ENCODE results near the gene ENOSF1. TPM values are rescaled to one million over a fixed set of nuclear protein-coding genes. Genes with fewer than 3 reads are reported as not detected.

ENOSF1 gene
- total RNA-seq, 2 experiments from 2014 or later = 37.8 to 40.1 TPM

DNA sequence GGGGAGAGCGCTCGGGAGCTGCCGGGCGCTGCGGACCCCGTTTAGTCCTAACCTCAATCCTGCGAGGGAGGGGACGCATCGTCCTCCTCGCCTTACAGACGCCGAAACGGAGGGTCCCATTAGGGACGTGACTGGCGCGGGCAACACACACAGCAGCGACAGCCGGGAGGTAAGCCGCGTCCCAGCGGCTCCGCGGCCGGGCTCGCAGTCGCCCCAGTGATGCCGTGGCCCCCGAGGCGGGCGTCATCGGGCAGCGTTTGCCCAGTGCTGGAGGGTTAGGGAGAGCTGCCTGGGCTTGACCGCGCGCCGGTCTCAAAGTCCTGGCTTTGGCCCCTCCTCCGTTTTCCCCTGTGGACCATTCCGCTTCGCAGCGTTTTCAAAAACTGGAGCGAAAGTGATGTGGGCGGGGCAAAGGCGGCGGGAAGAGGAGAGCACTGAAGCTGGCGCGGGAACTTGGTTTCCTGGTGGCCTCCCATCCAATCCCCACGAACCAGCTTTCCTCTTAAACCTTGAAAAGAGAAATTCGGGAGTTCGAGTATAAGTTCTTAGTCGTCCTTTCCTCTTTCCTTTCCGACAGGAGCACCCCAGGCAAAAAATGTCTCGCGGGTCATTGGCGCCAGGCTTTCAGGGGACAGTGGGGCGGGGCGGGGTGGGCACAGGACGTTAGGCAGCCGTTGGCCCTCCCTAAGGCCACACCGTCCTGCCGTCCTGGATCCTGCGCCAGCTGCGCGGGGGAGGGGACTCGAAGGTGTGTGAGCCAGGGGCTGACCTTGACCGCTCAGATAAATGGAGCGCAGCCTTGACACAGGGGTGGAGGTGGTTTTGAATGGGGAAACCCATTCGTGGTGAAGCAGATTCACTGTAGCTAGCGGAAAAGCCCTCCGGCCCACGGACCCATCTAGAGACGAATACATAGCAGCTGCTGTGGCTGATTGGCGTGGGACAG lies 54.2 kb downstream of the ENOSF1 start:
- intact Hi-C loops (cut with DNase I, micrococcal nuclease) = no loop called here
- Histone ChIP-seq H3K4me3 (ENCODE audit: low read length) (peak overlapping the region; percentile 62), H3K27ac (ENCODE audit: low read depth in 1 of 2, low read length in 2 of 2) (no peak overlapping the region), H3K4me1 (ENCODE audit: insufficient read depth, low read length) (peaks cover 22% of the 10 kb centered on the region), H3K9me3 (ENCODE audit: control insufficient read depth in 1 of 2, insufficient read depth in 1 of 2, low read length in 2 of 2) (peaks cover 0 to 14% of the 10 kb centered on the region in 2 experiments), H3K36me3 (ENCODE audit: insufficient read depth, low read length) (no peaks in the 10 kb centered on the region), H3K27me3 (ENCODE audit: control insufficient read depth in 1 of 2, insufficient read depth in 2 of 2, low read length in 2 of 2) (peaks cover 3 to 13% of the 10 kb centered on the region in 2 experiments)
- Mint-ChIP-seq H3K27ac (no peak overlapping the region), H3K36me3 (ENCODE audit: low read depth) (no peaks in the 10 kb centered on the region), H3K4me1 (ENCODE audit: low read depth) (peaks cover 11% of the 10 kb centered on the region), H3K4me3 (peak overlapping the region; percentile 87), H3K9me3 (peaks cover 2% of the 10 kb centered on the region), H3K27me3 (peaks cover 51% of the 10 kb centered on the region)
- peak in 9 of 14 experiments; percentile 13 to 65 (median 49) for DNase-seq
- TF ChIP-seq, protein P1, sequence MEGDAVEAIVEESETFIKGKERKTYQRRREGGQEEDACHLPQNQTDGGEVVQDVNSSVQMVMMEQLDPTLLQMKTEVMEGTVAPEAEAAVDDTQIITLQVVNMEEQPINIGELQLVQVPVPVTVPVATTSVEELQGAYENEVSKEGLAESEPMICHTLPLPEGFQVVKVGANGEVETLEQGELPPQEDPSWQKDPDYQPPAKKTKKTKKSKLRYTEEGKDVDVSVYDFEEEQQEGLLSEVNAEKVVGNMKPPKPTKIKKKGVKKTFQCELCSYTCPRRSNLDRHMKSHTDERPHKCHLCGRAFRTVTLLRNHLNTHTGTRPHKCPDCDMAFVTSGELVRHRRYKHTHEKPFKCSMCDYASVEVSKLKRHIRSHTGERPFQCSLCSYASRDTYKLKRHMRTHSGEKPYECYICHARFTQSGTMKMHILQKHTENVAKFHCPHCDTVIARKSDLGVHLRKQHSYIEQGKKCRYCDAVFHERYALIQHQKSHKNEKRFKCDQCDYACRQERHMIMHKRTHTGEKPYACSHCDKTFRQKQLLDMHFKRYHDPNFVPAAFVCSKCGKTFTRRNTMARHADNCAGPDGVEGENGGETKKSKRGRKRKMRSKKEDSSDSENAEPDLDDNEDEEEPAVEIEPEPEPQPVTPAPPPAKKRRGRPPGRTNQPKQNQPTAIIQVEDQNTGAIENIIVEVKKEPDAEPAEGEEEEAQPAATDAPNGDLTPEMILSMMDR (IDR thresholded peaks at IDR 0.05) = no peak
- CTCF ChIA-PET = no interaction called here
- POLR2A ChIA-PET = interaction anchor here (1.2 to 1.5 kb wide), 2 partner anchors 24 to 54 kb away, joined by 3 read pairs; partner anchors contain the start of gene ENOSF1
- ATAC-seq (ENCODE audit: poor library complexity) = peak; percentile 43

DNA sequence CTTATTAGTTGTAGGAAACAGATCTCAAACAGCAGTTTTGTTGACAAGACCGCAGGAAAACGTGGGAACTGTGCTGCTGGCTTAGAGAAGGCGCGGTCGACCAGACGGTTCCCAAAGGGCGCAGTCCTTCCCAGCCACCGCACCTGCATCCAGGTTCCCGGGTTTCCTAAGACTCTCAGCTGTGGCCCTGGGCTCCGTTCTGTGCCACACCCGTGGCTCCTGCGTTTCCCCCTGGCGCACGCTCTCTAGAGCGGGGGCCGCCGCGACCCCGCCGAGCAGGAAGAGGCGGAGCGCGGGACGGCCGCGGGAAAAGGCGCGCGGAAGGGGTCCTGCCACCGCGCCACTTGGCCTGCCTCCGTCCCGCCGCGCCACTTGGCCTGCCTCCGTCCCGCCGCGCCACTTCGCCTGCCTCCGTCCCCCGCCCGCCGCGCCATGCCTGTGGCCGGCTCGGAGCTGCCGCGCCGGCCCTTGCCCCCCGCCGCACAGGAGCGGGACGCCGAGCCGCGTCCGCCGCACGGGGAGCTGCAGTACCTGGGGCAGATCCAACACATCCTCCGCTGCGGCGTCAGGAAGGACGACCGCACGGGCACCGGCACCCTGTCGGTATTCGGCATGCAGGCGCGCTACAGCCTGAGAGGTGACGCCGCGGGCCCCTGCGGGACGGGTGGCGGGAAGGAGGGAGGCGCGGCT lies 55.0 kb downstream of the ENOSF1 start, which contains the start of gene TYMS:
TYMS (plus strand) TSS at position 343 of the 690 bp plus-strand sequence; CDS start at position 433, 90 bp downstream.
- Histone ChIP-seq H3K4me3 (ENCODE audit: low read length) (peak within 1 kb of the TSS; percentile 62), H3K36me3 (ENCODE audit: insufficient read depth, low read length) (no peaks in the 10 kb centered on the region), H3K9me3 (ENCODE audit: control insufficient read depth in 1 of 2, insufficient read depth in 1 of 2, low read length in 2 of 2) (peaks cover 0 to 14% of the 10 kb centered on the region in 2 experiments), H3K4me1 (ENCODE audit: insufficient read depth, low read length) (peaks cover 22% of the 10 kb centered on the region), H3K27ac (ENCODE audit: low read depth in 1 of 2, low read length in 2 of 2) (no peak within 1 kb of the TSS), H3K27me3 (ENCODE audit: control insufficient read depth in 1 of 2, insufficient read depth in 2 of 2, low read length in 2 of 2) (peaks cover 3 to 13% of the 10 kb centered on the region in 2 experiments)
- TF ChIP-seq, protein P1 (IDR thresholded peaks at IDR 0.05) = no peak
- Mint-ChIP-seq H3K4me1 (ENCODE audit: low read depth) (peaks cover 11% of the 10 kb centered on the region), H3K27ac (no peak within 1 kb of the TSS), H3K4me3 (peak within 1 kb of the TSS; percentile 87), H3K27me3 (peaks cover 51% of the 10 kb centered on the region), H3K9me3 (peaks cover 2% of the 10 kb centered on the region), H3K36me3 (ENCODE audit: low read depth) (no peaks in the 10 kb centered on the region)
- DNase-seq (peak in 7 of 14 experiments; percentile 5 to 59 (median 24)), ATAC-seq (ENCODE audit: poor library complexity) (peak; percentile 74)
- intact Hi-C loops (cut with DNase I, micrococcal nuclease) = no loop called here
- ChIA-PET POLR2A (interaction anchor here (1.5 kb wide), 1 partner anchor 24 kb away, joined by 3 read pairs; no protein-coding TSS in a partner anchor), CTCF (no interaction called here)

DNA sequence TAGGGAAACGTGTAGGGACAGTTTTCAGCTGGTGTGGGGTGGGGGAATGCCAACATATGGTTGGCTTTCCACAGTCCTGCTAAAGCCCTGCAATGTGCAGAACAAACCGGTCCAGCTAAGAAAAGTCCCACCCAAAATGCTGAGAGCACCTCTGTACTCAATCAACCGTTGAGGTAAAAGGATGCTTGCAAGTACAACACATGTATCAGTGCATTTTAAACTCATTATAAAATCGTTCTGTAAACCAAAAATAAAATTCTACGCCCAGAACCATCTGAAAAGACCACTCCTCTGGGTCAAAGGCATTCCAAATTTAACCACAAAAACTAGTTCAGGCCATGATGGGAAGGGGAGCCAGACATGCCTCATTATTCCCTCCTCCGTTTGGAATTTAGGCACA lies 57.0 kb downstream of the ENOSF1 start:
- DNase-seq = no peak
- Mint-ChIP-seq H3K36me3 (ENCODE audit: low read depth) (no peaks in the 10 kb centered on the region), H3K27ac (no peak overlapping the region), H3K27me3 (peaks cover 63% of the 10 kb centered on the region), H3K4me3 (peak overlapping the region; percentile 31), H3K4me1 (ENCODE audit: low read depth) (peaks cover 13% of the 10 kb centered on the region), H3K9me3 (no peaks in the 10 kb centered on the region)
- TF ChIP-seq, protein P1 (IDR thresholded peaks at IDR 0.05) = no peak
- ChIA-PET POLR2A (no interaction called here), CTCF (no interaction called here)
- Histone ChIP-seq H3K4me3 (ENCODE audit: low read length) (no peak overlapping the region), H3K27me3 (ENCODE audit: control insufficient read depth in 1 of 2, insufficient read depth in 2 of 2, low read length in 2 of 2) (peaks cover 3 to 13% of the 10 kb centered on the region in 2 experiments), H3K27ac (ENCODE audit: low read depth in 1 of 2, low read length in 2 of 2) (no peak overlapping the region), H3K4me1 (ENCODE audit: insufficient read depth, low read length) (peaks cover 22% of the 10 kb centered on the region), H3K9me3 (ENCODE audit: control insufficient read depth in 1 of 2, insufficient read depth in 1 of 2, low read length in 2 of 2) (peaks cover 0 to 9% of the 10 kb centered on the region in 2 experiments), H3K36me3 (ENCODE audit: insufficient read depth, low read length) (no peaks in the 10 kb centered on the region)
- intact Hi-C loops (cut with DNase I, micrococcal nuclease) = no loop called here
- no peak for ATAC-seq (ENCODE audit: poor library complexity)
